ENCODE data around the gene VPS37D. TPM values are rescaled to one million over a fixed set of nuclear protein-coding genes. Genes with fewer than 3 reads are reported as not detected.

Gene VPS37D
- total and polyA plus RNA-seq, 2 experiments from 2014 or later = 2.2 to 7.0 TPM

GRCh38 chr7:73642834-73643233, 24.8 kb upstream of the VPS37D start:
- H3K4me3 Mint-ChIP-seq = no peak overlapping the region
- H3K27me3 Mint-ChIP-seq (ENCODE audit: insufficient read depth, low read depth, poor library complexity) = peaks cover 16% of the 10 kb centered on the region
- H3K9me3 Mint-ChIP-seq = peaks cover 3% of the 10 kb centered on the region; the same call in 1 of the 3 replicates
- Histone ChIP-seq H3K9me2 (ENCODE audit: insufficient read depth) (no peaks in the 10 kb centered on the region), H3K79me2 (replicated peaks; ENCODE audit: insufficient read depth) (no peaks in the 10 kb centered on the region), H4K20me1 (replicated peaks; ENCODE audit: insufficient read depth) (no peaks in the 10 kb centered on the region), H3K27ac (ENCODE audit: low read depth) (no peak overlapping the region), H3K4me3 (no peak overlapping the region), H3K27me3 (ENCODE audit: insufficient read depth) (peaks cover 14% of the 10 kb centered on the region), H2AFZ (no peak overlapping the region), H3K4me2 (no peak overlapping the region), H3K4me1 (ENCODE audit: insufficient read depth) (peaks cover 6% of the 10 kb centered on the region; the same call in 1 of the 2 replicates), H3F3A (replicated peaks; ENCODE audit: low read depth) (no peaks in the 10 kb centered on the region), H3K36me3 (ENCODE audit: insufficient read depth) (no peaks in the 10 kb centered on the region)
- H3K27ac Mint-ChIP-seq = no peak overlapping the region
- peaks cover 3% of the 10 kb centered on the region for H3K4me1 Mint-ChIP-seq
- TF ChIP-seq ZNF331 (CRISPR knock-in tag; IDR thresholded peaks at IDR 0.05; ENCODE audit: low read depth) = no peak
- no peak for TF ChIP-seq CTCF (conservative IDR thresholded peaks at IDR 0.05; ENCODE audit: low read depth in 2 of 2)
- TF ChIP-seq POLR2AphosphoS5 (IDR thresholded peaks at IDR 0.05; ENCODE audit: low read depth) = no peak
- TF ChIP-seq REST (IDR thresholded peaks at IDR 0.05; ENCODE audit: unreplicated experiment) = no peak
- TF ChIP-seq EZH2phosphoT487 (IDR thresholded peaks at IDR 0.05; ENCODE audit: unreplicated experiment) = no peak
- no peak for TF ChIP-seq NANOG (IDR thresholded peaks at IDR 0.05; ENCODE audit: borderline replicate concordance)
- TF ChIP-seq, protein P1, sequence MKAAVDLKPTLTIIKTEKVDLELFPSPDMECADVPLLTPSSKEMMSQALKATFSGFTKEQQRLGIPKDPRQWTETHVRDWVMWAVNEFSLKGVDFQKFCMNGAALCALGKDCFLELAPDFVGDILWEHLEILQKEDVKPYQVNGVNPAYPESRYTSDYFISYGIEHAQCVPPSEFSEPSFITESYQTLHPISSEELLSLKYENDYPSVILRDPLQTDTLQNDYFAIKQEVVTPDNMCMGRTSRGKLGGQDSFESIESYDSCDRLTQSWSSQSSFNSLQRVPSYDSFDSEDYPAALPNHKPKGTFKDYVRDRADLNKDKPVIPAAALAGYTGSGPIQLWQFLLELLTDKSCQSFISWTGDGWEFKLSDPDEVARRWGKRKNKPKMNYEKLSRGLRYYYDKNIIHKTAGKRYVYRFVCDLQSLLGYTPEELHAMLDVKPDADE (IDR thresholded peaks at IDR 0.05) = no peak
- TF ChIP-seq, protein P2, sequence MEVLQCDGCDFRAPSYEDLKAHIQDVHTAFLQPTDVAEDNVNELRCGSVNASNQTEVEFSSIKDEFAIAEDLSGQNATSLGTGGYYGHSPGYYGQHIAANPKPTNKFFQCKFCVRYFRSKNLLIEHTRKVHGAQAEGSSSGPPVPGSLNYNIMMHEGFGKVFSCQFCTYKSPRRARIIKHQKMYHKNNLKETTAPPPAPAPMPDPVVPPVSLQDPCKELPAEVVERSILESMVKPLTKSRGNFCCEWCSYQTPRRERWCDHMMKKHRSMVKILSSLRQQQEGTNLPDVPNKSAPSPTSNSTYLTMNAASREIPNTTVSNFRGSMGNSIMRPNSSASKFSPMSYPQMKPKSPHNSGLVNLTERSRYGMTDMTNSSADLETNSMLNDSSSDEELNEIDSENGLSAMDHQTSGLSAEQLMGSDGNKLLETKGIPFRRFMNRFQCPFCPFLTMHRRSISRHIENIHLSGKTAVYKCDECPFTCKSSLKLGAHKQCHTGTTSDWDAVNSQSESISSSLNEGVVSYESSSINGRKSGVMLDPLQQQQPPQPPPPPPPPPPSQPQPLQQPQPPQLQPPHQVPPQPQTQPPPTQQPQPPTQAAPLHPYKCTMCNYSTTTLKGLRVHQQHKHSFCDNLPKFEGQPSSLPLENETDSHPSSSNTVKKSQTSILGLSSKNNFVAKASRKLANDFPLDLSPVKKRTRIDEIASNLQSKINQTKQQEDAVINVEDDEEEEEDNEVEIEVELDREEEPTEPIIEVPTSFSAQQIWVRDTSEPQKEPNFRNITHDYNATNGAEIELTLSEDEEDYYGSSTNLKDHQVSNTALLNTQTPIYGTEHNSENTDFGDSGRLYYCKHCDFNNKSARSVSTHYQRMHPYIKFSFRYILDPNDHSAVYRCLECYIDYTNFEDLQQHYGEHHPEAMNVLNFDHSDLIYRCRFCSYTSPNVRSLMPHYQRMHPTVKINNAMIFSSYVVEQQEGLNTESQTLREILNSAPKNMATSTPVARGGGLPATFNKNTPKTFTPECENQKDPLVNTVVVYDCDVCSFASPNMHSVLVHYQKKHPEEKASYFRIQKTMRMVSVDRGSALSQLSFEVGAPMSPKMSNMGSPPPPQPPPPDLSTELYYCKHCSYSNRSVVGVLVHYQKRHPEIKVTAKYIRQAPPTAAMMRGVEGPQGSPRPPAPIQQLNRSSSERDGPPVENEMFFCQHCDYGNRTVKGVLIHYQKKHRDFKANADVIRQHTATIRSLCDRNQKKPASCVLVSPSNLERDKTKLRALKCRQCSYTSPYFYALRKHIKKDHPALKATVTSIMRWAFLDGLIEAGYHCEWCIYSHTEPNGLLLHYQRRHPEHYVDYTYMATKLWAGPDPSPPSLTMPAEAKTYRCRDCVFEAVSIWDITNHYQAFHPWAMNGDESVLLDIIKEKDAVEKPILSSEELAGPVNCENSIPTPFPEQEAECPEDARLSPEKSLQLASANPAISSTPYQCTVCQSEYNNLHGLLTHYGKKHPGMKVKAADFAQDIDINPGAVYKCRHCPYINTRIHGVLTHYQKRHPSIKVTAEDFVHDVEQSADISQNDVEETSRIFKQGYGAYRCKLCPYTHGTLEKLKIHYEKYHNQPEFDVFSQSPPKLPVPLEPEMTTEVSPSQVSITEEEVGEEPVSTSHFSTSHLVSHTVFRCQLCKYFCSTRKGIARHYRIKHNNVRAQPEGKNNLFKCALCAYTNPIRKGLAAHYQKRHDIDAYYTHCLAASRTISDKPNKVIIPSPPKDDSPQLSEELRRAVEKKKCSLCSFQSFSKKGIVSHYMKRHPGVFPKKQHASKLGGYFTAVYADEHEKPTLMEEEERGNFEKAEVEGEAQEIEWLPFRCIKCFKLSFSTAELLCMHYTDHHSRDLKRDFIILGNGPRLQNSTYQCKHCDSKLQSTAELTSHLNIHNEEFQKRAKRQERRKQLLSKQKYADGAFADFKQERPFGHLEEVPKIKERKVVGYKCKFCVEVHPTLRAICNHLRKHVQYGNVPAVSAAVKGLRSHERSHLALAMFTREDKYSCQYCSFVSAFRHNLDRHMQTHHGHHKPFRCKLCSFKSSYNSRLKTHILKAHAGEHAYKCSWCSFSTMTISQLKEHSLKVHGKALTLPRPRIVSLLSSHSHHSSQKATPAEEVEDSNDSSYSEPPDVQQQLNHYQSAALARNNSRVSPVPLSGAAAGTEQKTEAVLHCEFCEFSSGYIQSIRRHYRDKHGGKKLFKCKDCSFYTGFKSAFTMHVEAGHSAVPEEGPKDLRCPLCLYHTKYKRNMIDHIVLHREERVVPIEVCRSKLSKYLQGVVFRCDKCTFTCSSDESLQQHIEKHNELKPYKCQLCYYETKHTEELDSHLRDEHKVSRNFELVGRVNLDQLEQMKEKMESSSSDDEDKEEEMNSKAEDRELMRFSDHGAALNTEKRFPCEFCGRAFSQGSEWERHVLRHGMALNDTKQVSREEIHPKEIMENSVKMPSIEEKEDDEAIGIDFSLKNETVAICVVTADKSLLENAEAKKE (CRISPR knock-in tag; IDR thresholded peaks at IDR 0.05) = no peak
- TF ChIP-seq STAT1 (IDR thresholded peaks at IDR 0.05; ENCODE audit: unreplicated experiment) = no peak
- TF ChIP-seq CREB1 (CRISPR knock-in tag; IDR thresholded peaks at IDR 0.05; ENCODE audit: low read depth) = no peak
- TF ChIP-seq ZNF114 (CRISPR knock-in tag; IDR thresholded peaks at IDR 0.05) = no peak
- no peak for TF ChIP-seq JUNB (IDR thresholded peaks at IDR 0.05; ENCODE audit: unreplicated experiment)
- no peak for TF ChIP-seq EZH2 (IDR thresholded peaks at IDR 0.05; ENCODE audit: low read depth, unreplicated experiment)
- DNase-seq (ENCODE audit: low spot score) = no peak
- no peak for ATAC-seq
- no peaks in the 10 kb centered on the region for H3K36me3 Mint-ChIP-seq (ENCODE audit: low read depth)

All from GM23338 (cell line).